ENCODE measurements around the gene SLC39A11.

DNA sequence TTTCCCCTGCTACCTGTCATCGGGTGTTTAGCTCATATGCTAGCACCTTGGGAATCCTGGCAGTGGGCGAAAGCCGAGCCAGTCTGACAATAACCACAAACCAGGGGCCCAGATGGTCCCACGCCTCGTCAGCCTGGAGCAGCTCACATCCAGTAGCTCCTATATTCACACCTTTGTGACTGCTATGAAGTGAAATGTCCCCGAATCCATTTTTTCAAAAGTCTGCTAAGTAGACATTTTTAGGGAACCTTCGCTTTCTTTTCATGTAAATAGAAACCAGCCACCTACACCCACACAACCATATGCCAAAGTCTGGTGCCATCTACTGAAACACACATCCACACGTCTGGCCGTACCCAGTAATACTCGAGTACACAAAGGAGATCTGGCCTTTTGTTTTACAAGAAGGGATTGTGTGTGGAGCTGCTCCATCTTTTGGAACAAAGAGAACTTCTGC lies 176.8 kb downstream of the SLC39A11 start:
- TF ChIP-seq, protein P1, sequence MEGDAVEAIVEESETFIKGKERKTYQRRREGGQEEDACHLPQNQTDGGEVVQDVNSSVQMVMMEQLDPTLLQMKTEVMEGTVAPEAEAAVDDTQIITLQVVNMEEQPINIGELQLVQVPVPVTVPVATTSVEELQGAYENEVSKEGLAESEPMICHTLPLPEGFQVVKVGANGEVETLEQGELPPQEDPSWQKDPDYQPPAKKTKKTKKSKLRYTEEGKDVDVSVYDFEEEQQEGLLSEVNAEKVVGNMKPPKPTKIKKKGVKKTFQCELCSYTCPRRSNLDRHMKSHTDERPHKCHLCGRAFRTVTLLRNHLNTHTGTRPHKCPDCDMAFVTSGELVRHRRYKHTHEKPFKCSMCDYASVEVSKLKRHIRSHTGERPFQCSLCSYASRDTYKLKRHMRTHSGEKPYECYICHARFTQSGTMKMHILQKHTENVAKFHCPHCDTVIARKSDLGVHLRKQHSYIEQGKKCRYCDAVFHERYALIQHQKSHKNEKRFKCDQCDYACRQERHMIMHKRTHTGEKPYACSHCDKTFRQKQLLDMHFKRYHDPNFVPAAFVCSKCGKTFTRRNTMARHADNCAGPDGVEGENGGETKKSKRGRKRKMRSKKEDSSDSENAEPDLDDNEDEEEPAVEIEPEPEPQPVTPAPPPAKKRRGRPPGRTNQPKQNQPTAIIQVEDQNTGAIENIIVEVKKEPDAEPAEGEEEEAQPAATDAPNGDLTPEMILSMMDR (IDR thresholded peaks at IDR 0.05): no peak
- TF ChIP-seq SIN3A (IDR thresholded peaks at IDR 0.05; ENCODE audit: borderline replicate concordance, insufficient read depth, low read depth, low read length) (no peak), POLR2AphosphoS5 (IDR thresholded peaks at IDR 0.05; ENCODE audit: low read depth, low read length) (no peak)

Data from Panc1 (cell line).